ENCODE data around the gene SLC25A51.

Gene SLC25A51

DNA sequence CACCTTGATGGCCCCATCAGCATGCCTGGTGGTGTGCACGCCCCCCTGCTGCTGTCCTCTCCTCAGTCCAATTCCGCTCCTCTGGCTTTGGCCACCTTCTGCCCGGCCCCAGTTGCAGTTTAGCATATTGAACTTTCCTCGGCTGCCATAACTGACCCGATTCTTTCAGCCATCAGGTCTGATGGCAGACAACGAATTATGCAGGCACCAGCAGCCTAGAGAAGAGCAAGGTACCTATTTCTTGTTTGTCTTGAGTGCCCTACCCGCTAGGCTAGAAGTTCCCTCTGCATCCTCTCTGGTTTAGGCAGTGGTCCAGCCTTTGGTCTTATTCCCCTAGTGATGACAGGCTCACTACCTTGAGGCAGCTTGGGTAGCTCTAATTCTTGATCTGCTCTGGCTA, 43.0 kb upstream of the SLC25A51 start:
- no peak overlapping the region for H3K4me3 ChIP-seq (ENCODE audit: low read depth in 1 of 5, low read length in 5 of 5)
- H3K9ac ChIP-seq (ENCODE audit: low read length in 5 of 5): no peak overlapping the region
- no peak overlapping the region for H3K27ac ChIP-seq (ENCODE audit: low read depth, low read length)
- H3K9me3 ChIP-seq (ENCODE audit: control insufficient read depth in 5 of 5, low read length in 5 of 5): no peaks in the 10 kb centered on the region
- peaks cover 0 to 66% (median 42%) of the 10 kb centered on the region in 5 donors for H3K36me3 ChIP-seq (ENCODE audit: control insufficient read depth in 5 of 5, insufficient read depth in 5 of 5, low read length in 5 of 5)
- H3K27me3 ChIP-seq (ENCODE audit: control insufficient read depth in 5 of 5, insufficient read depth in 4 of 5, low read length in 5 of 5): no peaks in the 10 kb centered on the region
- H3K4me1 ChIP-seq (ENCODE audit: control insufficient read depth in 5 of 5, insufficient read depth in 5 of 5, low read length in 5 of 5): peaks cover 10 to 37% (median 34%) of the 10 kb centered on the region in 5 donors

DNA sequence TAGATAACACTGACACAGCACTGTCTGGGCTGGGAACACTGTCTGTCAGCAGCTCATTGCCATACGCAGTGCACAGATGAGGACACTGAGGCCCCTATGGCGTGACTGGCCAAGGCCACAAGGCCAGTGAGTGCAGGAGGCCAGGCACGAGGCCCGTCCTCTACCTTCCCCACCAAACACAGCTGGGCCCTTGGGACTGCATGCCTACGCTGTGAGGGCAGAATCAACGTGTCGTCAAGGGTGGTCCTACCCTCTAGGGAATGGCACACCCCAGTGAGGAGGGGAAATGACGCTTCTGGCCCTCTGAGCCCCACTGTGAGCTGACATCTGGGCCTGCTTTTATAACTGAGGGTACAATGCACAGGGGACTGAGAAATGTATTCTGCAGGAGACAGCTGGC, 42.1 kb upstream of the SLC25A51 start:
- Histone ChIP-seq H3K36me3 (ENCODE audit: control insufficient read depth in 5 of 5, insufficient read depth in 5 of 5, low read length in 5 of 5) (peaks cover 0 to 61% (median 42%) of the 10 kb centered on the region in 5 donors), H3K9ac (ENCODE audit: low read length in 5 of 5) (no peak overlapping the region), H3K27me3 (ENCODE audit: control insufficient read depth in 5 of 5, insufficient read depth in 4 of 5, low read length in 5 of 5) (no peaks in the 10 kb centered on the region), H3K27ac (ENCODE audit: low read depth, low read length) (no peak overlapping the region), H3K9me3 (ENCODE audit: control insufficient read depth in 5 of 5, low read length in 5 of 5) (no peaks in the 10 kb centered on the region), H3K4me1 (ENCODE audit: control insufficient read depth in 5 of 5, insufficient read depth in 5 of 5, low read length in 5 of 5) (peaks cover 8 to 30% (median 27%) of the 10 kb centered on the region in 5 donors), H3K4me3 (ENCODE audit: low read depth in 1 of 5, low read length in 5 of 5) (no peak overlapping the region)

DNA sequence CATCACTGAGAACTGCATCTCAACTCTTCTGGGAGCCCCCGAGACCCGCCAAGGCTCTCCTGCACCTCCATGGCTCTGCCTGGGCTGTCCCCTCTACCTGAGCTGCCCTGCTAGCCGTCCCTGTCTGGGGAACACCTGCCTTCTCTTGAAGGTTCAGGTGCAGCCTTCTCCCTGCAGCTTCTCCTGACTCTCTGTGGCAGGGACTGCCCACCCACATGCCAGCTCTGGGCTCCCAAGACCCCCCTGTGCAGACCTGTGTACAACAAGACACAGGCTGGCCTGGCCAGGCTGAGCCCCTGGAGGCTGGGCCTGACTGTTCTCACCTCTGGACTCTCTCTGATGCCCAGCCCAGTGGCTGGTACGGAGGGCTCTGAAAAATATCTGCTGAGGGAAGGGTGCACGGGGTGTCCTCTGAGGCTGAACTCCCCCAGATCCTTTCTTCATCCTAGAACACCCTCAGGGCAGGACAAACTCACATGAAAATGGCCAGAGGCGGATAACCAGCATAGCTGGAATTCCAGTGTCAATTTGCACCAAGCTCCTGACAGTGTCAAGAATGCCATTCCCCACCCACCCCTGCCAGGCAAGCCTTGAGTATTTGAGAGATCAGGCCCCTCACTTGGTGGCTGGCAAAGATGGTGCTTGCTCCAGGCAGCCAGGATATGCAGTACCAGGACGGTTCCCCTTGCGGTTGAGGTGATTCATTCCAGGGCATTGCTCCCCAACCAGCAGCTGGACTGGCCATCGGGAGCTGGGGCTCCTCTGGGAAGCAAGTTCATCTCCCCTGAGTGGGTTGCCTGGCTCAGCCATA, 40.9 kb upstream of the SLC25A51 start:
- Histone ChIP-seq H3K27ac (ENCODE audit: low read depth, low read length) (no peak overlapping the region), H3K36me3 (ENCODE audit: control insufficient read depth in 5 of 5, insufficient read depth in 5 of 5, low read length in 5 of 5) (peaks cover 0 to 55% (median 39%) of the 10 kb centered on the region in 5 donors)

DNA sequence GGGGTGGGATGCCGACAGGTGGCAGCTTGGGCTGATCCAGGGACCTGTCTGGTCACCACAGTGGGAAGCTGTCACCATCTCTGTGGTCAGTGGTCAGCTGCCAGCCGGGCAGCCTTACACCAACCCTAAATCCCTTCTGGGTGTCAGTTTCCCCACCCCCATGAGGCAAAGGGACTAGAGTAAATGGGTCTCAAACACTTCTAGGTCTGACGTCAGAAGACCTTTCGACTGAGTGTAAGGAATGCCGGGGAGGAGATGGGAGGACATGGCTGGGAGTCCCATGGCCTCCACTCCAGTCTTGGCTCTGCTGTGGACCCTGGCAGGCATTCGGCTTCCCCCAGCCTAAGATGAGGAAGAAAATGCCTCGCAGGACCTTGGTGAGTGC, 40.3 kb upstream of the SLC25A51 start:
- no peaks in the 10 kb centered on the region for H3K27me3 ChIP-seq (ENCODE audit: control insufficient read depth in 5 of 5, insufficient read depth in 4 of 5, low read length in 5 of 5)
- peak overlapping the region in 1 of 5 donors; percentile 8 for H3K9ac ChIP-seq (ENCODE audit: low read length in 5 of 5)
- H3K9me3 ChIP-seq (ENCODE audit: control insufficient read depth in 5 of 5, low read length in 5 of 5): no peaks in the 10 kb centered on the region
- H3K4me3 ChIP-seq (ENCODE audit: low read depth in 1 of 5, low read length in 5 of 5): no peak overlapping the region
- H3K27ac ChIP-seq (ENCODE audit: low read depth, low read length): peak overlapping the region; percentile 62
- H3K36me3 ChIP-seq (ENCODE audit: control insufficient read depth in 5 of 5, insufficient read depth in 5 of 5, low read length in 5 of 5): peaks cover 0 to 55% (median 39%) of the 10 kb centered on the region in 5 donors
- peaks cover 11 to 26% (median 22%) of the 10 kb centered on the region in 5 donors for H3K4me1 ChIP-seq (ENCODE audit: control insufficient read depth in 5 of 5, insufficient read depth in 5 of 5, low read length in 5 of 5)

More for the DNA sequence above, 40.9 kb upstream of the SLC25A51 start:
- H3K4me3 ChIP-seq (ENCODE audit: low read depth in 1 of 5, low read length in 5 of 5): no peak overlapping the region
- H3K9me3 ChIP-seq (ENCODE audit: control insufficient read depth in 5 of 5, low read length in 5 of 5): no peaks in the 10 kb centered on the region
- H3K4me1 ChIP-seq (ENCODE audit: control insufficient read depth in 5 of 5, insufficient read depth in 5 of 5, low read length in 5 of 5): peaks cover 8 to 26% (median 21%) of the 10 kb centered on the region in 5 donors
- H3K27me3 ChIP-seq (ENCODE audit: control insufficient read depth in 5 of 5, insufficient read depth in 4 of 5, low read length in 5 of 5): no peaks in the 10 kb centered on the region
- H3K9ac ChIP-seq (ENCODE audit: low read length in 5 of 5): no peak overlapping the region

DNA sequence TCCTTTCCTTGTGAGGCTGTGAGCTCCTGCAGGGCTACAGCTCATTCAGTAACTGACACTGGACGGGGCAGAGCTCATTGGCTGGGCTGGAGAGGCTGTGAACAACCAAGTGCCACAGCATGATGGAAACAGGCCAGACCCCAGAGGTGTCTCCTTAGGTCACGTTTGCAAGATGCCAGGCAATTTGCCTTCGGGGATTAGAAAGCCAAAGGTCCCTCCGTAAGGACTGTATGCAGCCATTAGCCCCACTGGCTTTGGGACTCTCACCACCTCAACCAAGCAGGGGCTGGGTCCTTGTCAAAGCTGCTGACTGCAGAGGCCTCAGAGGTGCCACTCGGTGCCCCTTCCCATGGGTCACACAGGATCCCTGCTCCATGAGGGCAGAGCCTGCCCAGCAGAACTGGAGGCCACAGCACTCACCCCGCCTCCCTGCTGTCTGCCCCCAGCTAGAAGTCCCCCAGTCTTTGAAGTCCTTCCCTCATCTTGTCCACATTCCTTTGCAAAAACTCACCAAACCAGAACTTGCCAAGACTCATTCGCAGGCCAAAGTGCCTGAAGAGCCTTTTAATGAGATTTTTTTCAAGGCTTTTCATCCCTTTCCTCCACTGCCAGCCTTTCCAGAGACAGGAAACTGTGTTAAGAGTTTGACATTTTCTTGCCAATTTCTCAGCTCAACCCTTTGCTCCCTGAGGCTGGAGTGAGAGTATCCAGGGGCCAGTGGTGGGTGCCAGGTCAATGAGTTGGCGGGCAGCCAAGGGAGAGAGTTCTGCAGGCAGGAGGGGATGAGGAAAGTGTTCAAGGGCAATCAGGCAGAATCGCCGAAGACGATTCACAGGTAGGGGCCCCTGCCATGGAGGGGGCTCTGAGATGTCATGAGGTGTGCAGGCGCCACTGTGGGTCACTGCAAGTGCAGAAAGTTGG, 39.7 kb upstream of the SLC25A51 start:
- Histone ChIP-seq H3K36me3 (ENCODE audit: control insufficient read depth in 5 of 5, insufficient read depth in 5 of 5, low read length in 5 of 5) (peaks cover 0 to 51% (median 38%) of the 10 kb centered on the region in 5 donors), H3K9me3 (ENCODE audit: control insufficient read depth in 5 of 5, low read length in 5 of 5) (no peaks in the 10 kb centered on the region), H3K4me3 (ENCODE audit: low read depth in 1 of 5, low read length in 5 of 5) (no peak overlapping the region), H3K4me1 (ENCODE audit: control insufficient read depth in 5 of 5, insufficient read depth in 5 of 5, low read length in 5 of 5) (peaks cover 14 to 30% (median 28%) of the 10 kb centered on the region in 5 donors), H3K9ac (ENCODE audit: low read length in 5 of 5) (peak overlapping the region in 2 of 5 donors; percentile 7 to 8), H3K27ac (ENCODE audit: low read depth, low read length) (peak overlapping the region; percentile 62), H3K27me3 (ENCODE audit: control insufficient read depth in 5 of 5, insufficient read depth in 4 of 5, low read length in 5 of 5) (no peaks in the 10 kb centered on the region)

DNA sequence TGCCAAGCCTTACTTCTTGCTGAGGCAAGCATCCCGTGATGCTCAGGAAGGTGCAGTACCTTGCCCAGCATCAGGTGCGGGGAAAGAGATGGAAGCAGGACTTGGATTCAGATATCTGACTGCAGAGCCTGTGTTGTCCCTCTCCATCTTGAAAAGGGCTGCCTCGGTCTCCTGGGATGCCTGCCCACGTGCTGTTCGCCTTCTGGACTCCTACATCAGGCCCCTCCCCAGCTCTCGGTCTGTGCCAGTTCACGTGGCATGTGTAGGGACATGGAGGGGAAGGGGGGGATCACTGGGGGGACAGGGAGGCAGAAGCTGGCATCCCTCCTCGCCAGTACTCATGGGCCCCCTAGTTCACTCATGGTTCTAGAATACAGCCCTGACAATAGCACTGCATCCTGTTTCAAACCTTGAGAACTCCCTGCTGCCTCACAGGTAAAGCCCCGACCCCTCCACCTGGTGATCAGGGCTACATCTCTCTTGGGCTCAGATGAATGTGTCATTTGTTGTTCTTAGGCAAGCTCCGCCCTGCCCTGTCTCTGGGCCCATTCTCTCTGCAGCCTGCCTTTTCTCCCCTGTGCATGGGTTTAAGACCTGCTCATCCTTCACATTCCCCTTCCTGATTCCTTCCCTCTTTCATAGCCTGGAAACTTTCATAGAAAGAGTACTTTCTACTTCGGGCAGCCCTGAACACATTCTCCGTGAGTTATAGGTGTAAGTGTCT, 38.9 kb upstream of the SLC25A51 start:
- Histone ChIP-seq H3K27ac (ENCODE audit: low read depth, low read length) (peak overlapping the region; percentile 62), H3K9me3 (ENCODE audit: control insufficient read depth in 5 of 5, low read length in 5 of 5) (no peaks in the 10 kb centered on the region), H3K36me3 (ENCODE audit: control insufficient read depth in 5 of 5, insufficient read depth in 5 of 5, low read length in 5 of 5) (peaks cover 0 to 43% (median 32%) of the 10 kb centered on the region in 5 donors), H3K9ac (ENCODE audit: low read length in 5 of 5) (no peak overlapping the region), H3K4me3 (ENCODE audit: low read depth in 1 of 5, low read length in 5 of 5) (no peak overlapping the region), H3K4me1 (ENCODE audit: control insufficient read depth in 5 of 5, insufficient read depth in 5 of 5, low read length in 5 of 5) (peaks cover 14 to 38% (median 37%) of the 10 kb centered on the region in 5 donors), H3K27me3 (ENCODE audit: control insufficient read depth in 5 of 5, insufficient read depth in 4 of 5, low read length in 5 of 5) (no peaks in the 10 kb centered on the region)

DNA sequence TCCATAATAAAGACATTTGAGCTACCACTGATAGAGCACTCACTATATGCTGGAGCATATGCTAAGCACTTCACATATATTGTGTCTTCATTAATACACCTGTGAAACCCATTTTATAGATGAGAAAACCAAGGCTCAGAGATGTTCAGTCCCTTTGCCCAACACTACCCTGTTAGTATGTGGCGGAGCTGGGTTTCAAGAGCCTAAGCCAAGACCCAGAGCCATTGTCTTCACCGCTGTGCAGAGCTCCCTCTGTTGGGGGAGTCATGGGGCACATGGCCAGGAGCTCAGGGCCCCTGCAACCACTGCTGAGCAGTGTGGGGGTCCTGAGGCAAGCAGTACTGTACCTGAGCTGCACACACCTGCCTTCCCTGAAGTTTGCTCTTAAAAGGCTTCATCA, 37.3 kb upstream of the SLC25A51 start:
- Histone ChIP-seq H3K4me3 (ENCODE audit: low read depth in 1 of 5, low read length in 5 of 5) (no peak overlapping the region), H3K4me1 (ENCODE audit: control insufficient read depth in 5 of 5, insufficient read depth in 5 of 5, low read length in 5 of 5) (peaks cover 16 to 51% (median 44%) of the 10 kb centered on the region in 5 donors), H3K27me3 (ENCODE audit: control insufficient read depth in 5 of 5, insufficient read depth in 4 of 5, low read length in 5 of 5) (no peaks in the 10 kb centered on the region), H3K36me3 (ENCODE audit: control insufficient read depth in 5 of 5, insufficient read depth in 5 of 5, low read length in 5 of 5) (peaks cover 0 to 28% (median 18%) of the 10 kb centered on the region in 5 donors), H3K9ac (ENCODE audit: low read length in 5 of 5) (no peak overlapping the region), H3K9me3 (ENCODE audit: control insufficient read depth in 5 of 5, low read length in 5 of 5) (no peaks in the 10 kb centered on the region), H3K27ac (ENCODE audit: low read depth, low read length) (no peak overlapping the region)

DNA sequence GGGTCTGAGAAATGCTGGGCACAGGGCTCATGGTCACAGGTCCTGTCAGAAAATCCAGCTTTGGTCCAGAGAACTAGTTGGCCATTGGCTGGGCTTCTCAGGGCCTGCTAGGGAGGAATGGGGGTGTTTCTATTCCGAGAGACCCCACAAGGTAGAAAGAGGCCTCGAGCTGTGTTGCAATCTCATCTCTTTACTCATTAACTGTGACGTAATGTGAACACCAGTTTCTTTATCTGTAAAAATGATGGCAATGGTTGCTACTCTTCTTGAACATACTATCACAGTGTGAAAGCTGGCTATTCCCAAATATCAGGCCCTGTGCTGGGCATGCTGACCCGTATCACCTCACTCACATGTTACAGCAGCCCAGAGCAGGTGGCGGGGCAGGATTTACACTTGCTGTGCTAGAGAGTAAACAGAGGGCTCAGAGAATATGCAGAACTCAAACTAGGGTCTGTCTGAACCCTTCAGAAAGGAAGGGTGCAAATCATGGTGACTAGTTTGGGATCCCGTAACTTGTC, 35.7 kb upstream of the SLC25A51 start:
- Histone ChIP-seq H3K36me3 (ENCODE audit: control insufficient read depth in 5 of 5, insufficient read depth in 5 of 5, low read length in 5 of 5) (peaks cover 0 to 13% (median 6%) of the 10 kb centered on the region in 5 donors), H3K27me3 (ENCODE audit: control insufficient read depth in 5 of 5, insufficient read depth in 4 of 5, low read length in 5 of 5) (no peaks in the 10 kb centered on the region), H3K4me3 (ENCODE audit: low read depth in 1 of 5, low read length in 5 of 5) (no peak overlapping the region), H3K27ac (ENCODE audit: low read depth, low read length) (no peak overlapping the region), H3K4me1 (ENCODE audit: control insufficient read depth in 5 of 5, insufficient read depth in 5 of 5, low read length in 5 of 5) (peaks cover 16 to 51% (median 41%) of the 10 kb centered on the region in 5 donors), H3K9ac (ENCODE audit: low read length in 5 of 5) (no peak overlapping the region), H3K9me3 (ENCODE audit: control insufficient read depth in 5 of 5, low read length in 5 of 5) (no peaks in the 10 kb centered on the region)

DNA sequence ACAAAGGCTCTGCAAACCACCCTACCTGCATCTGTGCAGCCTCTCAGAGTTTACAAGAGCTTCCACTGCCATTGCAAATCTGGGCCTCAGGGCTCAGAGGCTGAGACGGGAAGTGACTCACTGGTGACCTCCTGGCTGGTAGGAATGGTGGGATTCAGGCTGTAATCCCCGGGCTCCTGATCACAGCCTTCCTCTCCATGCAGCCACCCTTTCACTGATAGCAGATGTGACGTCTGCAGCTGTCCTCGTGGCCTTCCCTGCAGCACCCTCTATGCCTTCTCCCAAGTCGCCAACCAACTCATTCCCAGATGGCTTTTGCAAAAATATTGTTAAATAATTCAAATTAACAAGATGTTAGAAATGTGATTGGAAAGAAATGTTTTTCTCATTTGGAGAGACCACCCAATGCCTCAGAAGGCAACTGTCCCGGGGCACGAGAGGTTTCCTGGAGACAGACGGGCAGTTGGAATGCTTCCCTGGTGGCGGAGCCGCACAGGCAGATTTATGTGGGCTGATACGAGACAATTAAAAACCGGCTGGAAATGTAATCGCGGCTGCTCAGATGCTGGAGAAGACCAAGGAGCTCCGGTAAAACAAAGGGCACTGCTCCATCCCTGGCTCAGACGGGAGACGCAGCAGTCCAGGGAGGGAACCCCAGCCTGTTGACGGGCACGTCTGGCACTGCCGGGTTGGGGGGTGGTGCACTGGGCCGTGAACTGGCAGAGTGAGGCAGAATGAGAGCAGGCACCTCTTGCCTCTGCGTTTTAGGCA, 34.4 kb upstream of the SLC25A51 start:
- no peaks in the 10 kb centered on the region for H3K9me3 ChIP-seq (ENCODE audit: control insufficient read depth in 5 of 5, low read length in 5 of 5)
- peak overlapping the region in 2 of 5 donors; percentile 1 to 45 for H3K9ac ChIP-seq (ENCODE audit: low read length in 5 of 5)
- peaks cover 0 to 6% (median 3%) of the 10 kb centered on the region in 5 donors for H3K36me3 ChIP-seq (ENCODE audit: control insufficient read depth in 5 of 5, insufficient read depth in 5 of 5, low read length in 5 of 5)
- H3K27ac ChIP-seq (ENCODE audit: low read depth, low read length): no peak overlapping the region
- H3K4me1 ChIP-seq (ENCODE audit: control insufficient read depth in 5 of 5, insufficient read depth in 5 of 5, low read length in 5 of 5): peaks cover 11 to 40% (median 27%) of the 10 kb centered on the region in 5 donors
- H3K27me3 ChIP-seq (ENCODE audit: control insufficient read depth in 5 of 5, insufficient read depth in 4 of 5, low read length in 5 of 5): no peaks in the 10 kb centered on the region
- H3K4me3 ChIP-seq (ENCODE audit: low read depth in 1 of 5, low read length in 5 of 5): peak overlapping the region in 1 of 5 donors; percentile 13
